K562 (cell line): ENCODE measurements around the gene XPO1. TPM values are rescaled to one million over a fixed set of nuclear protein-coding genes. Genes with fewer than 3 reads are reported as not detected.

Source experiments
- CBX2 ChIP-seq: fragments of 200-600 bp; sonication (generic); IDR thresholded peaks from one replicate; pipeline ENCODE4 v1.6.1; 2012; ENCODE audit warnings: mild to moderate bottlenecking, low read length, inconsistent platforms; ENCODE audit not compliant: insufficient read depth, poor library complexity, severe bottlenecking
- DPF2 ChIP-seq: fragments of 450-650 bp; IDR thresholded peaks from 2 replicates; pipeline ENCODE4 v1.6.1; 2016
- HDAC8 ChIP-seq: fragments of 450-650 bp; IDR thresholded peaks from 2 replicates; pipeline ENCODE4 v1.6.1; 2016; ENCODE audit warnings: mild to moderate bottlenecking, missing genetic modification characterization, moderate library complexity, missing compliant biosample characterization
- HMGXB4 ChIP-seq: sonication (generic); formaldehyde crosslinking; IDR thresholded peaks from 2 replicates; pipeline ENCODE4 v1.8.1; 2023; ENCODE audit warnings: mild to moderate bottlenecking, missing genetic modification reagents
- IFI16 ChIP-seq: fragments of 250-450 bp; sonication (Bioruptor Pico); IDR thresholded peaks from 2 replicates; pipeline ENCODE4 v2.1.2; 2022; ENCODE audit warnings: mild to moderate bottlenecking, inconsistent platforms
- KLF1 ChIP-seq: fragments of 450-650 bp; IDR thresholded peaks from 2 replicates; pipeline ENCODE4 v1.6.1; 2016; ENCODE audit warnings: missing genetic modification characterization, missing compliant biosample characterization
- MTA3 ChIP-seq: fragments of 450-650 bp; formaldehyde crosslinking; IDR thresholded peaks from 2 replicates; pipeline ENCODE4 v1.6.1; 2017; ENCODE audit warnings: mild to moderate bottlenecking, borderline replicate concordance
- PATZ1 ChIP-seq: fragments of 250-450 bp; sonication (Bioruptor Pico); IDR thresholded peaks from 2 replicates; pipeline ENCODE4 v1.5.0; 2020; ENCODE audit warnings: mild to moderate bottlenecking, borderline replicate concordance
- PURB ChIP-seq: sonication (generic); formaldehyde crosslinking; IDR thresholded peaks from 2 replicates; pipeline ENCODE4 v1.9.0; 2021; ENCODE audit warnings: low read depth, mild to moderate bottlenecking, missing genetic modification reagents
- RREB1 ChIP-seq: fragments of 250-450 bp; sonication (Bioruptor Pico); IDR thresholded peaks from 2 replicates; pipeline ENCODE4 v1.4.0; 2020
- TARDBP ChIP-seq: fragments of 450-650 bp; IDR thresholded peaks from 2 replicates; pipeline ENCODE4 v1.6.1; 2016
- TEAD1 ChIP-seq, 2 experiments: fragments of 450-650 bp in 1 of 2; sonication (generic) in 1 of 2; formaldehyde crosslinking; IDR thresholded peaks; 2 replicates each; pipeline versions ENCODE4 v1.4.0 to v1.8.0; 2020 to 2022; ENCODE audit warnings: mild to moderate bottlenecking in 2 of 2, missing genetic modification reagents in 1 of 2
- ZFP30 ChIP-seq: fragments of 250-450 bp; sonication (Bioruptor Pico); IDR thresholded peaks from 2 replicates; pipeline ENCODE4 v1.8.0; 2022; ENCODE audit warnings: moderate library complexity, mild to moderate bottlenecking, inconsistent platforms, borderline replicate concordance
- ZNF124 ChIP-seq: sonication (generic); formaldehyde crosslinking; IDR thresholded peaks from 2 replicates; pipeline ENCODE4 v1.8.1; 2022; ENCODE audit warnings: missing genetic modification reagents
- ZNF639 ChIP-seq, 2 experiments: fragments of 200-800 bp in 1 of 2; sonication (Bioruptor generic) in 1 of 2; sonication (generic) in 1 of 2; formaldehyde crosslinking in 1 of 2; IDR thresholded peaks in 1 of 2; conservative IDR thresholded peaks in 1 of 2; 2 replicates each; pipeline versions ENCODE4 v1.5.0 to v1.6.1; 2016 to 2020; ENCODE audit warnings: missing compliant biosample characterization in 1 of 2, missing genetic modification characterization in 1 of 2, missing genetic modification reagents in 1 of 2
- polyA plus RNA-seq, 8 experiments: library from polyadenylated mRNA; depleted of rRNA in 4 of 8; stranded (reverse) in 5 of 8; unstranded in 3 of 8; fragments of >200 nt; fragmentation: Nextera tagmentation in 2 of 8; fragmentation: Illumina TruSeq in 1 of 8; extraction: Ambion mirVana in 2 of 8; extraction: Trizol in 1 of 8; gene quantifications; 2 replicates each; pipeline versions ENCODE4 v1.2.1 to v1.2.3, GENCODE V29; 2011 to 2014; ENCODE audit warnings: inconsistent platforms in 1 of 8, missing spikeins in 1 of 8
- total RNA-seq, 7 experiments: library from RNA; depleted of rRNA in 6 of 7; stranded (reverse); fragments of >200 nt in 6 of 7; fragmentation: Illumina TruSeq in 2 of 7; extraction: Trizol in 2 of 7; gene quantifications; 2 replicates each; pipeline versions ENCODE4 v1.2.1 to v1.2.3, GENCODE V29; 2011 to 2021; ENCODE audit warnings: low replicate concordance in 1 of 7

XPO1 gene
- total and polyA plus RNA-seq, 9 of the 15 experiments (the other 6 are each of a cell fraction or from before 2014, with no cell fraction given) = 86.2 to 307 (median 216) TPM

- no peak for TF ChIP-seq RREB1
- no peak for TF ChIP-seq TARDBP
- no peak for TF ChIP-seq TEAD1 (CRISPR knock-in tag; IDR thresholded peaks at IDR 0.05)
- TF ChIP-seq HMGXB4 (CRISPR knock-in tag) = no peak
- no peak for TF ChIP-seq IFI16 (CRISPR knock-in tag)
- peak; percentile 45 for TF ChIP-seq DPF2
- no peak for TF ChIP-seq PURB (CRISPR knock-in tag)
- no peak for TF ChIP-seq CBX2
- 0 out of 2 replicates have a peak, but pooled peaks have one; percentile 51 for TF ChIP-seq HDAC8 (tag)
- TF ChIP-seq MTA3 = no peak
- no peak for TF ChIP-seq ZFP30
- peak in 1 of 2 experiments; percentile 59; a peak in 2 of 4 replicates for TF ChIP-seq ZNF639 (CRISPR knock-in tag; conservative IDR thresholded peaks at IDR 0.05 in 1 of 2, IDR thresholded peaks at IDR 0.05 in 1 of 2)
- TF ChIP-seq KLF1 (tag) = no peak; the same call in none of the 2 replicates
- TF ChIP-seq ZNF124 (CRISPR knock-in tag) = no peak
- TF ChIP-seq PATZ1 = no peak
Observed at GRCh38 chr2:61538920-61539520, 864 bp upstream of the XPO1 start (continued).
